ENCODE data around the gene SLC35D2. TPM values are rescaled to one million over a fixed set of nuclear protein-coding genes. Genes with fewer than 3 reads are reported as not detected.

The SLC35D2 gene
- total RNA-seq, 1 experiment from 2014 or later = 19.0 TPM

- Histone ChIP-seq H3K4me2 (ENCODE audit: insufficient read depth, insufficient read length, low read length) (no peak overlapping the region), H3K56ac (ENCODE audit: insufficient read length, low read depth, low read length) (no peak overlapping the region)
- H3K27ac Mint-ChIP-seq = peak overlapping the region; percentile 13 to 57 (median 18); a peak in 5 of 7 replicates
Measured at GRCh38 chr9:96394832-96395496, 11.5 kb upstream of the SLC35D2 start.

More at GRCh38 chr9:96394832-96395496, 11.5 kb upstream of the SLC35D2 start:
- Histone ChIP-seq H3K4me1 (ENCODE audit: insufficient read depth, low read length) (peaks cover 10% of the 10 kb centered on the region), H3K79me2 (ENCODE audit: insufficient read depth, low read length) (peaks cover under 1% of the 10 kb centered on the region; the same call in 1 of the 2 replicates), H3K9ac (ENCODE audit: extremely low read depth, insufficient read length, low read length) (no peak overlapping the region), H2BK120ac (ENCODE audit: low read depth, low read length, poor library complexity, severe bottlenecking) (no peak overlapping the region), H3K4ac (ENCODE audit: low read depth, low read length) (no peak overlapping the region), H3K27me3 (ENCODE audit: insufficient read depth, low read length) (no peaks in the 10 kb centered on the region), H2AK5ac (ENCODE audit: insufficient read length, low read length) (no peak overlapping the region), H4K8ac (replicated peaks; ENCODE audit: insufficient read length, low read depth, low read length) (no peak overlapping the region), H4K20me1 (ENCODE audit: control insufficient read depth, insufficient read depth, insufficient read length) (no peaks in the 10 kb centered on the region), H4K5ac (ENCODE audit: insufficient read length, low read depth, low read length) (no peak overlapping the region), H3K18ac (ENCODE audit: insufficient read length, low read depth, low read length) (no peak overlapping the region), H3K79me1 (ENCODE audit: insufficient read depth, low read depth, low read length, poor library complexity, severe bottlenecking) (no peaks in the 10 kb centered on the region), H3K23ac (ENCODE audit: insufficient read length, low read depth, low read length) (no peak overlapping the region), H2BK12ac (ENCODE audit: insufficient read length, low read depth, low read length) (no peak overlapping the region), H2BK20ac (ENCODE audit: low read depth, low read length, poor library complexity, severe bottlenecking) (no peak overlapping the region), H2BK5ac (ENCODE audit: insufficient read length, low read length) (no peak overlapping the region), H3K14ac (ENCODE audit: insufficient read depth, low read length) (no peak overlapping the region; the same call in 1 of the 2 replicates), H4K91ac (ENCODE audit: insufficient read length, low read depth, low read length) (no peak overlapping the region), H3K23me2 (ENCODE audit: insufficient read length, low read depth, low read length, poor library complexity, severe bottlenecking) (peaks cover 6% of the 10 kb centered on the region), H3K9me3 (ENCODE audit: control insufficient read depth, low read depth, low read length) (no peaks in the 10 kb centered on the region), H3T11ph (ENCODE audit: low read length) (no peak overlapping the region), H2BK15ac (ENCODE audit: low read depth, low read length) (no peak overlapping the region), H2AFZ (ENCODE audit: low read length) (no peak overlapping the region), H3K27ac (ENCODE audit: insufficient read length, low read depth, low read length) (no peak overlapping the region)
- WGBS (ENCODE audit: extremely low coverage, insufficient read length, low lambda C conversion rate) = no CpG with 5 or more reads among the region's 6 CpGs
- Mint-ChIP-seq H3K27me3 (ENCODE audit: low read depth) (no peaks in the 10 kb centered on the region), H3K36me3 (ENCODE audit: insufficient read depth in 1 of 3, low read depth in 3 of 3) (peaks cover 20 to 47% (median 41%) of the 10 kb centered on the region in 3 experiments), H3K4me3 (peak overlapping the region in 1 of 2 experiments; percentile 25; a peak in 3 of 5 replicates), H3K9me3 (no peaks in the 10 kb centered on the region), H3K4me1 (peaks cover 26 to 37% of the 10 kb centered on the region in 2 experiments)
- TF ChIP-seq, protein P1, sequence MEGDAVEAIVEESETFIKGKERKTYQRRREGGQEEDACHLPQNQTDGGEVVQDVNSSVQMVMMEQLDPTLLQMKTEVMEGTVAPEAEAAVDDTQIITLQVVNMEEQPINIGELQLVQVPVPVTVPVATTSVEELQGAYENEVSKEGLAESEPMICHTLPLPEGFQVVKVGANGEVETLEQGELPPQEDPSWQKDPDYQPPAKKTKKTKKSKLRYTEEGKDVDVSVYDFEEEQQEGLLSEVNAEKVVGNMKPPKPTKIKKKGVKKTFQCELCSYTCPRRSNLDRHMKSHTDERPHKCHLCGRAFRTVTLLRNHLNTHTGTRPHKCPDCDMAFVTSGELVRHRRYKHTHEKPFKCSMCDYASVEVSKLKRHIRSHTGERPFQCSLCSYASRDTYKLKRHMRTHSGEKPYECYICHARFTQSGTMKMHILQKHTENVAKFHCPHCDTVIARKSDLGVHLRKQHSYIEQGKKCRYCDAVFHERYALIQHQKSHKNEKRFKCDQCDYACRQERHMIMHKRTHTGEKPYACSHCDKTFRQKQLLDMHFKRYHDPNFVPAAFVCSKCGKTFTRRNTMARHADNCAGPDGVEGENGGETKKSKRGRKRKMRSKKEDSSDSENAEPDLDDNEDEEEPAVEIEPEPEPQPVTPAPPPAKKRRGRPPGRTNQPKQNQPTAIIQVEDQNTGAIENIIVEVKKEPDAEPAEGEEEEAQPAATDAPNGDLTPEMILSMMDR (conservative IDR thresholded peaks at IDR 0.05) = no peak
- no peak for DNase-seq
